ENCODE data around the gene LMBR1.

The LMBR1 gene

DNA sequence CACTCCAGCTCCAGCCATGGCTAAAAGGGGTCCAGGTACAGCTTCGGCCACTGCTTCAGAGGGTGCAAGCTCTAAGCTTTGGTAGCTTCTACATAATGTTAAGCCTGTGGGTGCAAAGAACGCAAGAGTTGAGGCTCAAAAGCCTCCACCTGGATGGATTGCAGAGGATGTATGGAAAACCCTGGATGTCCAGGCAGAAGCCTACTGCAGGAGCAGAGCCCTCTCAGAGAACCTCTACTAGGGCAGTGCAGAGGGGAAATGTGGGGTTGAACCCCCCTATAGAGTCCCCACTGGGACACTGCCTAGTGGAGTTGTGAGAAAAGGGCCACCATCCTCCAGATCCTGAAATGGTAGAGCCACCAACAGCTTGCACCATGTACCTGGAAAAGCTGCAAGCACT, 263.1 kb downstream of the LMBR1 start:
- no peak for DNase-seq (ENCODE audit: low read depth in 2 of 2, low spot score in 1 of 2)

DNA sequence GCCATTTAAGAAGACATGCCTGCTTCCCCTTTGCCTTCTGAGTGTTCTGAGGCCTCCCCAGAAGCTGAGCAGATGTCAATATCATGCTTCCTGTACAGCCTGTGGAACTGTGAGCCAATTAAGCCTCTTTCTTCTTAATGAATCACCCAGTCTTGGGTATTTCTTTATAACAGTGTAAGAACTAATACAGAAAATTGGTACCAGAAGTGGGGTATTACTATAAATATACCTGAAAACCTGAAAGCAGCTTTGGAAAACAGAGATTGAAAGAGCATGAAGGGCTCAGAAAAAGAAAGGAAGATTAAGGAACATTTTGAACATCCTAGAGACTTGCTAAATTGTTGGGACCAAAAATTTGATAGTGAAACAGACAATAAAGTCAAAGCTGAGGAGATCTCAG, 264.4 kb downstream of the LMBR1 start:
- DNase-seq (ENCODE audit: low read depth in 2 of 2, low spot score in 1 of 2): no peak
